Peyer's patch (tissue), 4 donors: Measurements from ENCODE around the gene SAMHD1. TPM values are rescaled to one million over a fixed set of nuclear protein-coding genes. Genes with fewer than 3 reads are reported as not detected.
"Not testable (repeated sequence)": the region's sequence is repeated elsewhere in the genome, so short reads cannot be mapped to it uniquely, and the experiment has no call there.

Experiments
- DNase-seq, 3 donors: peaks; one replicate each; pipeline ENCODE4 v3.0.0-alpha.2; 2017 to 2019
- H3K27ac ChIP-seq, 4 donors: fragments of 200-600 bp; sonication (generic); one replicate each; pipeline ENCODE4 v1.5.1; 2016 to 2019
- H3K27me3 ChIP-seq, 2 donors: fragments of 200-600 bp; sonication (generic); one replicate each; pipeline ENCODE4 v1.5.1; 2019
- H3K36me3 ChIP-seq, 3 donors: fragments of 200-600 bp; sonication (generic); one replicate each; pipeline ENCODE4 v1.5.1; 2016 to 2019
- H3K4me1 ChIP-seq, 4 donors: fragments of 200-600 bp; sonication (generic); one replicate each; pipeline ENCODE4 v1.5.1; 2016 to 2019
- H3K4me3 ChIP-seq, 4 donors: fragments of 200-600 bp; sonication (generic); 1 replicate in 3 of 4; 2 replicates in 1 of 4; pipeline ENCODE4 v1.5.1; 2016 to 2019; ENCODE audit warnings: mild to moderate bottlenecking in 1 of 4
- H3K9me3 ChIP-seq, 4 donors: fragments of 200-600 bp; sonication (generic); one replicate each; pipeline ENCODE4 v1.5.1; 2016 to 2019; ENCODE audit warnings: mild to moderate bottlenecking in 1 of 4
- CTCF ChIP-seq, 6 experiments: fragments of 450-650 bp in 4 of 6; fragments of 200-600 bp in 2 of 6; sonication (generic) in 1 of 6; IDR thresholded peaks; one replicate each; pipeline ENCODE4 v1.5.1; 2017 to 2019; ENCODE audit warnings: antibody characterized with exemption in 6 of 6, mild to moderate bottlenecking in 3 of 6, moderate library complexity in 1 of 6
- POLR2A ChIP-seq, 2 donors: fragments of 450-650 bp; IDR thresholded peaks; one replicate each; pipeline ENCODE4 v1.5.1; 2017; ENCODE audit warnings: antibody characterized with exemption in 2 of 2, mild to moderate bottlenecking in 2 of 2, moderate library complexity in 2 of 2
- total RNA-seq, 4 donors: library from RNA; depleted of rRNA; stranded (reverse); fragments of >200 nt; gene quantifications; one replicate each; pipeline ENCODE4 v1.1.0, GENCODE V29; 2016

Gene SAMHD1
- total RNA-seq: 100 to 1,000 TPM in 1 of 4 donors, 10 to 100 TPM in 3; 26.4 to 195 (median 77.5) TPM

DNA sequence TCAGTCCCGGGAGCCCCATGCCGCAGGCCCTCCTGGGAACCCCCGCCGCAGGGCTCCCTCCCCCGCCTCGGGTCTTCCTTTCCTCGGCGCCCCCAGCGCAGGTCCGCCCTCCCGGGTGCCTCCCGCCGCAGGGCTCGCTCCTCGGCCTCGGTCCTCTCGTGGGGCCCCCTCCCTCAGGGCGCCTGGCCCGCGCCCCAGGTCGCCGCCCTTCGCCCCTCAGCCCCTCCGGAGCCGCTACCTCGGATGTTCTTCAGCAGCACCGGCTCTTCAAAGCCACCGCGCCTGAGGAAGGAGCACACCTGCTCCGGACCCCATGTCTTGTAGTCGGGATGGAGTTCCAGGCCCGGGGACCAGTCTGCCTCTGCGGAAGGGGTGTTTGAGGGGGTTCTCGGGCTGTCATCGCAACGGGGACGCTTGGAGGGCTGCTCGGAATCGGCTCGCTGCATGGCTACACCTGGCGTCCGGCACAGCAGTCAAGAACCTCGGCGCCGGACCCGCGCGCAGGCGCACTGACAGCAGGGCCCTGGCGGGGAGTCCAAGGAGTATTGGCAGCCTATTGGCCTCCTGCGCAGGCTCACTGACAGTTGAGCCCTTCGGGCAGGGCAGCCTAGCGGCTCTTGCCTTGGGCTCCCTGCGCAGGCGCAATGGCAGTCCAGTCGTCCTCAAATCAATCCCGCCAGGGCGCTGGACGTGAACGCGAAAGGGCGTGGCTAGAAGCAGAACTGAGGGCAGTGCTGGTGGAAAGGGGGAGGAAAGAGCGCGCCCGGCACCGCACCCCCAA, at the start of gene SAMHD1:
TSS of gene SAMHD1 (minus strand) at position 511 of the 781 bp plus-strand sequence. CDS start at position 446, 65 bp downstream.
- Histone ChIP-seq H3K27me3 (no peaks in the 10 kb centered on the region), H3K9me3 (no peaks in the 10 kb centered on the region), H3K27ac (peak within 1 kb of the TSS; percentile 85 to 96 (median 90)), H3K4me1 (peaks cover 0 to 19% (median 5%) of the 10 kb centered on the region in 4 donors), H3K4me3 (peak within 1 kb of the TSS; percentile 68 to 98 (median 84)), H3K36me3 (no peaks in the 10 kb centered on the region)
- peak; percentile 91 to 99 (median 95) for DNase-seq
- TF ChIP-seq CTCF (IDR thresholded peaks at IDR 0.05) (peak in 3 of 6 experiments; percentile 22 to 52 (median 43)), POLR2A (IDR thresholded peaks at IDR 0.05) (peak; percentile 57 to 90)

DNA sequence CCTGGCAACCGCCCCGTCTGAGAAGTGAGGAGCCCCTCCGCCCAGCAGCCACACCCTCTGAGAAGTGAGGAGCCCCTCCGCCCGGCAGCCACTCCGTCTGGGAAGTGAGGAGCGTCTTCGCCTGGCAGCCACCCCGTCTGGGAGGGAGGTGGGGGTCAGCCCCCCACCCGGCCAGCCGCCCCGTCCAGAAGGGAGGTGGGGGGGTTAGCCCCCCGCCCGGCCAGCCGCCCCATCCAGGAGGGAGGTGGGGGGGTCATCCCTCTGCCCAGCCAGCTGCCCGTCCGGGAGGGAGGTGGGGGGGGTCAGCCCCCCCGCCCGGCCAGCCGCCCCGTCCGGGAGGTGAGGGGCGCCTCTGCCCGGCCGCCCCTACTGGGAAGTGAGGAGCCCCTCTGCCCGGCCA, 48.7 kb upstream of the SAMHD1 start:
- not testable (repeated sequence) for H3K27me3 ChIP-seq, H3K4me1 ChIP-seq, DNase-seq, H3K9me3 ChIP-seq, H3K4me3 ChIP-seq, H3K36me3 ChIP-seq, H3K27ac ChIP-seq

GRCh38 chr20:36998652-36999051, 47.1 kb upstream of the SAMHD1 start:
- no peak for DNase-seq
- H3K4me1 ChIP-seq: no peaks in the 10 kb centered on the region
- TF ChIP-seq CTCF (IDR thresholded peaks at IDR 0.05): no peak
- no peak for TF ChIP-seq POLR2A (IDR thresholded peaks at IDR 0.05)
- H3K4me3 ChIP-seq: no peak overlapping the region
- H3K27ac ChIP-seq: no peak overlapping the region
- no peaks in the 10 kb centered on the region for H3K9me3 ChIP-seq
- H3K36me3 ChIP-seq: peaks cover 0 to 7% (median 0%) of the 10 kb centered on the region in 3 donors
- H3K27me3 ChIP-seq: no peaks in the 10 kb centered on the region

GRCh38 chr20:36997121-36997520, 45.6 kb upstream of the SAMHD1 start:
- Histone ChIP-seq H3K36me3 (peaks cover 0 to 7% (median 0%) of the 10 kb centered on the region in 3 donors), H3K27ac (no peak overlapping the region), H3K27me3 (no peaks in the 10 kb centered on the region), H3K9me3 (no peaks in the 10 kb centered on the region), H3K4me1 (no peaks in the 10 kb centered on the region), H3K4me3 (no peak overlapping the region)
- TF ChIP-seq CTCF (IDR thresholded peaks at IDR 0.05) (no peak), POLR2A (IDR thresholded peaks at IDR 0.05) (no peak)
- DNase-seq: no peak

- not testable (repeated sequence) for DNase-seq, H3K36me3 ChIP-seq, H3K4me3 ChIP-seq, H3K4me1 ChIP-seq, H3K27me3 ChIP-seq, H3K9me3 ChIP-seq, H3K27ac ChIP-seq
Measured at GRCh38 chr20:36994221-36994620, 42.7 kb upstream of the SAMHD1 start.

GRCh38 chr20:36992802-36993334, 41.4 kb upstream of the SAMHD1 start:
- H3K4me3 ChIP-seq: no peak overlapping the region
- H3K36me3 ChIP-seq: peaks cover 0 to 7% (median 0%) of the 10 kb centered on the region in 3 donors
- no peaks in the 10 kb centered on the region for H3K9me3 ChIP-seq
- H3K4me1 ChIP-seq: no peaks in the 10 kb centered on the region
- no peaks in the 10 kb centered on the region for H3K27me3 ChIP-seq
- H3K27ac ChIP-seq: no peak overlapping the region
- peak in 1 of 6 experiments; percentile 14 for TF ChIP-seq CTCF (IDR thresholded peaks at IDR 0.05)
- TF ChIP-seq POLR2A (IDR thresholded peaks at IDR 0.05): no peak
- DNase-seq: no peak
